NK-92 (cell line): ENCODE results near the gene DONSON.

Experiments used
- DNase-seq: peaks from one replicate; lab custom pipeline; 2025; ENCODE audit not compliant: unreplicated experiment; lab: John Stamatoyannopoulos, UW

The DONSON gene

GRCh38 chr21:33541756-33542639 is 46.5 kb downstream of the DONSON start, which contains the start of gene GART:
GART (minus strand) TSS chr21:33542117; CDS start chr21:33539315, 2,802 bp downstream.
- DNase-seq = no peak

- no peak for DNase-seq
Measured at GRCh38 chr21:33541105-33541711, 47.3 kb downstream of the DONSON start.

GRCh38 chr21:33540711-33541104 is 47.8 kb downstream of the DONSON start:
- DNase-seq = no peak

GRCh38 chr21:33539616-33540015 is 48.9 kb downstream of the DONSON start:
- no peak for DNase-seq

- no peak for DNase-seq
Measured at GRCh38 chr21:33537212-33537611, 51.3 kb downstream of the DONSON start.

GRCh38 chr21:33531007-33531406 is 57.5 kb downstream of the DONSON start:
- DNase-seq = no peak
